SKM-1 (cell line): ENCODE data around the gene MYO6.

Source experiments
- DNase-seq: peaks from one replicate; lab custom pipeline; 2025; ENCODE audit not compliant: unreplicated experiment; lab: John Stamatoyannopoulos, UW

The MYO6 gene

DNA sequence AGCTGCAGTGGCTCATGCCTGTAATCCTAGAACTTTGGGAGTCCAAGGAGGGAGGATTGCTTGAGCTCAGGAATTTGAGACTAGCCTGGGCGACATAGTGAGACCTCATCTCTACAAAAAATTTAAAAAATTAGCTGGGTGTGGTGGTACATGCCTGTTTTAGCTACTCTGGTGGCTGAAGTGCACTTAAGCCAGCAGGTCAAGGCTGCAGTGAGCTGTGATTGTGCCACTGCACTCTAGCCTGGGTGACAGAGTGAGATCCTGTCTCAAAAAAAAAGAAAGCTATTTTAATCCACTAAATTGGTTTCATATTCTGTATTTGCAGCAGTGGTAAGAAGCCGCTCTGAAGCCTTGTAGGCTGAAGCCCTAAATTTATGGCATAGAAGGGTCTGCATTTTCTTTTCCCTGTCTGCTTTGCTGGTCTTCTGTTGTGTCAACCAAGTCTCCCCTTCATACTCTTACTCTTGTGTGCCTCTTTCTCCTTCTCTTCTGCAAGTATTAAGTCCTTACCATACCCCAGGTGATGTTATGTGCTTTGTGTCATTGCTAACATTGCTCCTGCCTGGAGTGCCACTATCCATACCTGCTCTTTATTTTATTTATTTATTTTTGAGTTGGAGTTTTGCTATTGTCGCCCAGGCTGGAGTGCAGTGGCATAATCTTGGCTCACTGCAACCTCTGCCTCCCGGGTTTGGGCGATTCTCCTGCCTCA is 70.9 kb downstream of the MYO6 start:
- no peak for DNase-seq

DNA sequence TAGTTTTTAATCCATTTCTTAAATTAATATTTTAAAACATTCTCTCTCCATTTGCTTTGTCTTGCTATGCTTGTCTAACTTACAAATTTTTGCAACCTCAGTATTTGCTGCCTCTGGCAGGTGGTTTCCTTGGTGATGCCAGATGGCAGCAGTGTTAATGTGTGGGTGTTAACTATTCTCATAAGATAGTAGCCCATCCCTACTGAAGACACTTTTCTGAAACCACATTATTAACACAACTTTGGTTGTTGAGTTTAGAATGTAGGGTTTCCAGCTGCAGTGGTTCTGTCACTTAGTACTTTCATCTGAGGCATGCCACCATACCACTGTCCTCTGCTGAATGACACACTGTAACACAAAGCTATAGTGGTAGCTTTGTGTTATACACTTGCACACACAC is 75.1 kb downstream of the MYO6 start:
- no peak for DNase-seq

DNA sequence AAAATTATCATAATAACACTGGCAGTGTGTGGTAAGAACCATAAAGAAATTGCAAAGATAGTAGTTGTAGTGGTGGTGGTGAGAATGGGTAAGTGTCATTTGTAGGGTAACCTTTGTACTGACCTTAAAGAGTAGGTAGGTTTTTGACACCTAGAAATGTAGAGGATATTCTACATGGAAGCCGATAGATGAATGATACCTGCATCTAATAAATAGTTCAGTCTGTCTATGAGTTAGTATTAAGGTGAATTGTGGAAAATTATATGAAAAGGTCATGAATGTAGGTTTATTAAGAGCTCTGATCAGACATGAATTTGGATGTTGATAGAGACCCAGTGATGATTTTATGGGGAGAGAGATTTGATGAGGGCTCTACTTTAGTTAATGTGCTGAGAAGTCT is 78.1 kb downstream of the MYO6 start:
- no peak for DNase-seq

DNA sequence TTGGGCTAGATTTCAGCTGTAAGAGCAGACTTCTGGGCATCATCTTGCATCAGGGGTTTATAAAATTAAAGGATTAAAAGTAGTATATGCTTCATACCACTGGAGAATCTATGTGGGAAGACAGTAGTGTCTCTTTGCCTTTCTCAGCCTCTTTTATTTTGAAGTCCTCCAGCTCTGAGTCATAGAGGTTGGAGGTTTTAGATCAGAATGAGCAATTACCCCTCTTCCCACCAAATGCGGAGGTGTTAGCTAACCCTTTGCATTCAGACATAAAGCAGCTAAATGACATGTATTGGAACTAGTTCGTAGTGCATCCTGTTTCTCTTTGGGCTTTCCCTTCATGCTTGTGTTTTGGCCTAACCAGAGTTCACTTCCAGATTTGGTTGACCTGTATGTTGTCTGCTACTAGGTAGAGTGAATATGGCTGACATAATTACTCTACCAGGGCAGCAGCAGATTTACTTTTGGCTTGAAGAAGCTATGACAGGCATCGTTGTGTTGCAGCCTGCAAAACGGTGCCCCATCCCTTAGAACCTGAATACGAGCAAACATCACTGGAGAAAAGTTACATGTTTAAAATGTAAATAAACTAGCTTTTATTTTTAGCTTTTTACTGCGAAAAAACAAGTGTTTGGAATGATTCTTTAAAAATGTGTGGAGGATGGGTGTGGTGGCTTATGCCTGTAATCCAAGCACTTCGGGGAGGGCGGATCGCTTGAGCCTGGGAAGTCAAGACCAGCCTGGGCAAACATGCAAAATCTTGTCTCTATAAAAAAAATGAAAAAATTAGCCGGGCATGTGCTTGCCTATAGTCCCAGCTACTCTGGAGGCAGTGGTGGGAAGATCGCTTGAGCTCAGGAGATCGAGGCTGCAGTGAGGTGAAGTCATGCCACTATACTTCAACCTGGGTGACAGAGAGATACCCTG is 82.2 kb downstream of the MYO6 start:
- no peak for DNase-seq

DNA sequence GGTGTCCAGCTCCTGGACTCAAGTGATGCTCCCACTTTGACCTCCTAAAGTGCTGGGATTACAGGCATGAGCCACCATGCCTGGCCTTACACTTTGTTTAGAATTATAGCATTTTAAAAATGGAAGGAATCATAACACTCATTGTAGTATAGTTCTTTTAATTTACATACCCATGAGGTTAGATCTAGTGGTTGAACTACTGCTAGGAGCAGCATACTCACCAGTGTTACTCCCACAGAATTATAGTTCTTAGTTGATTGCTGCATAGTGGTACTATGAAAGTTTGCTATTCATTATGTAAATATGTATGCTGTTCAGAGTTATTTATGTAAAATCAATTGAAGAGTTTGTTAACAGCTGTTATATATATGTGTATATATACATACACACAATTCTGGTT is 85.4 kb downstream of the MYO6 start:
- DNase-seq: no peak

DNA sequence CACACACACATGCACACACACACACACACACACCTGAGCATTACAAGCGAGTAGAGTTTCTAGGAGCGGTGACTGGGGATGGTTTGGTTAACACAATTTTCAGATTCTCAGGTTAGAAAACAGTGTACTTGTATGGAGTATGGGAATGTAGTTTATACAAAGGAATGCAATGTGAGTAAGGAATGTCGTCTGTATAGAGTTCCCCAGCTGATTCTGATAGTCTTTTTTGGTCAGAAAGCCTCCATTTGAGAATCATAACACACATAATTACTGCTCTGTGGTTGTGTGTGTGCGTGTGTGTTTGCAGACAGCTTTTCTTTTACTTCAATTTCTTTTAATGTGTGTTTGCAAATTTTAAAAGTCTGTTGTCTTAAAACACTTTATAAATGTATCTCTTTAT is 93.2 kb downstream of the MYO6 start:
- DNase-seq: no peak

DNA sequence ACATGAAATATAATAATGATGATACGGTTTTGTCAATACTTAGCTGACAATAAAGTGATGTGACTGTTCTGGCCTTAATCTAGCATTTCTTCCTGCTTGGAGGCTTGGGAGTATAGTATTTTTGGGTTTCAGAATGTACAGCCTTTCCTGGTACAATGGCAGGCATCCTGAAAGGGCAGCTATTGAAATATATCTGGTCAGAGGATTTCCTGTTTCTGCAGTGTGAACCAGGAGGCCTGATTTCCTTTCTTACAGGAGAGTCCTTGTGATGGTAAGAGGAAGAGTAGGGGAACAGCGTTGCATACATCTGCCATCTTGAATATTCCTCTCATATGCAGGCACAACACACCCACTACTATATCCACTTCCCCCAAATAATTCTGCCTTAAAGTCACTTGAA is 93.7 kb downstream of the MYO6 start:
- DNase-seq: no peak

DNA sequence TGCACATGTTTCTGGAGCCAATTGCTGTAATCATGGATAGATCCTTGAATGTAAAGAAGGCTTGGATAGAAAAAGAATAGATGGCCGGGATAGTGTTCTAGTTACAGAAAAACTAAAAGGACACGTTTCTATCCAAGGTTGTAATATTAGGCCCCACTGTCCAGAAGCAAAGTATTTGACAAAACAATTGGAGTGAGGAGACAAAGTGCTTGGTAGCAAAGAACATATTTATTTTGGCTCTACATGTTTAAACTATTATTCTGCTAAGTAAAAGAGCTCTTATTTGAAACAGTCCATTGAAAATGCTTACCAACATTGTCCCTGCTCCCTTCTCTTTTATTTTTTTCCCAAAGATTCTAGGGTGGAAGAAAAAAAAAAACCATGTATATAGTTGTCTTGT is 94.4 kb downstream of the MYO6 start:
- no peak for DNase-seq

DNA sequence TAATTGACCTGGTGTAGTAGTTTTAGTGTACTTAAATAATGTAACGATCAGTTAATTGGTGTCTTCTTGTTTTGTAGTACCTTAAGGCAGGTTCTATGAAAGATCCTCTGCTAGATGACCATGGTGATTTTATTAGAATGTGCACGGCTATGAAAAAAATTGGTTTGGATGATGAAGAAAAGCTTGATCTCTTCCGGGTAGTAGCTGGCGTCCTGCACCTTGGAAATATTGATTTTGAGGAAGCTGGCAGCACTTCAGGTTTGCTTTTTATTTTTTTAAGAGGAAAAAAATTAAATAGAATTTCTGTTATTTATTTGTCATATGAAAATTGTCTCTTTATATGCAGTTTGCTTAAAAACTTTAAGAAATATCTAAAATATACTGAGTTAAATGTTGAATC is 99.2 kb downstream of the MYO6 start:
- DNase-seq: no peak

DNA sequence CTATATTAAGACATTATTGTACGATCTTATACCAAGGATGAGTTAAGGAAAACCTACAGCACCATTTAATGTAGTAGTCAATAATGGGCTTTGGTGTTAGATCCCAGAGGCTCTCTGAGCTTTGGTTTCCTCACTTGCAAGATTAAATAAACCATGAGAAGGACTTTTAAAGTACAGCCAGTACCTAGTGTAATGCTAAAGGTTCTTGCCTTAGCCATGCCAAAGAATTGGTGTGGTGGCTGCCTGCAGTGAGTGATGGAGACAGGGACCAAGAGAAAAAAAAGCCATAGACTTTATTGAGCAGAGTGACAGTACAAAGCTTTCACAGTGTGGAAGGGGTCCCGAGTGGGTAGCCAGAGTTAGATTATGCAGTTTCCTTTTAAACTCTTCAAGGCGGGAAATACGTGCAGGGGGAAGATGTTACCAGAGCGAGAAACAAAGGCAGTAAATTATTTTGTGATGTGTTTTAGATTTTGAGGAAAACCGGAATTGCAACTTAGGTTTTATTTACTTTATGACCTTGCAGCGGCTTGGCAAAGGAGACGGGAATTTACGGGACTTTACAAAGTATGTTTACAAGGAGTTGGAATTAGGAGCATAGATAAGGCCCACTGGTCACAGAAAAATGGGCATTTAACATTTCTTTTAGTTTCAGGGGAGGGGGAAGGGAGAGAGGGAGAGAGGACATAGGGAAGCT is 100.4 kb downstream of the MYO6 start:
- DNase-seq: no peak

DNA sequence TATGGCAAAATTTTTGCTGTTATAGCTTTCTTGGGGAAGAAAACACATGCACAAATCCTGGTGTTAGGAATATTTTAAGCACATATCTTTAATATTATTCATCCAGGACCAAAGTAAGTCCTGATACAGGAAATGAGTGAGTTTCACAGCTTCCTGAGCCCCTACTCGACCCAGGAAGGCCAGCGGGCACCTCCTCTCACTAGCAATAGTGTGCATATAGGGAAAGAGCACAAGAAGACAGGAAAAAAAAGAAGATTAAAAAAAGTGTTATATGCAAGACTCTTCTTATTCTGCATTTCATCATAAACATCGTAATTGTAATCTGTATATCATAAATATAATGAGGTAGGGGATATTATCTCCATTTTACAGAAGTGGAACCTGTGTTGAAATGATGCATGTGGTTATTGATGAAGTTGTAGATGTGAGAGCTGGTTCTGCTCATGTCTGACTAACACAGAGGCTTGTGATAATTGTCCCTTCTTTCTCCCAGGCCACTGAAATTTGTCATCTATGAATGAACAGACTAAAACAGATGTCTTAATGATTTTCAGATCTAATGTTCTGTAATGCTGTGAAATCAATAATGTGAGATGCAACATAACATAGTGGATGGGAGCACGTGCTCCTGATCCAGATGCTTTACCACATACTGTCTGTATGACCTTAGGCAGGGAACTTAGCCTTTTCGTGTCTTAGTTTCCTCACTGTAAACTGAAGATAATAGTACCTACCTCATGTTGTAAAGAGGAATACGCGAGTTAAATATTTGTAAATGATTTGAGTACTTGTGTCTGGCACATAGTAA is 101.2 kb downstream of the MYO6 start:
- DNase-seq: no peak

DNA sequence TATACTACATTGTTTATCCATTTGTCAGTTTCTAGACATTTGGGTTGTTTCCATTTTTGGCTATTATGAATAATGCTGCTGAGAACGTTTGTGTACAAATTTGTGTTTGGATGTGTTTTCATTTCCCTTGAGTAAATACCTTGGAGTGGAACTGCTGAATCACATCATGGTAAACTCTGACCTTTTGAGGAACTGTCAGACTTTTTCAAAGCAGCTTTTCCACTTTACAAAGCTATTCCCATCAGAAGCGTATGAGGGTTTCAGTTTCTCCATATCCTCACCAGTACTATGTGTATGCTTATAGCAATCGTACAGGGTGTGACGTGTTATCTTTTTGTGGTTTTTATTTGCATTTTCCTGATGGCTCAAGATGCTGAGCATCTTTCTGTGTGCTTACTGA is 103.7 kb downstream of the MYO6 start:
- no peak for DNase-seq

DNA sequence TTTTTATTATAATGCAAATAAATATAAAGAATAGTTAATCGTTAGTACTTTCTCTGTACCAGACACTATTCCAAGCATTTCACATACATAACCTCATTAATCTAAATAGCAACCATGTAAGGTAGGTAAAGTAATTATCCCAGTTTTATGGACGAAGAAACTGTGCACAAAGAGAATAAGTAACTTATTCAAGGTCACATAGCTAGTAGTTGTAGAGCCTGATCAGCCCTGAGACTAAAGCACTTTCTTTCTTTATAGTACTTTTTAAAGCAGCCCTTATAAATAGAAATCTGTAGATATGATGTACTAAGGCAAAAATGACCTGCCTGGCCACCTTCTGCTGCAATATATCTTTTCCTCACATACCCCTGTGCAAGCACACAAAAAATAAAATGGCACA is 104.8 kb downstream of the MYO6 start:
- DNase-seq: no peak

DNA sequence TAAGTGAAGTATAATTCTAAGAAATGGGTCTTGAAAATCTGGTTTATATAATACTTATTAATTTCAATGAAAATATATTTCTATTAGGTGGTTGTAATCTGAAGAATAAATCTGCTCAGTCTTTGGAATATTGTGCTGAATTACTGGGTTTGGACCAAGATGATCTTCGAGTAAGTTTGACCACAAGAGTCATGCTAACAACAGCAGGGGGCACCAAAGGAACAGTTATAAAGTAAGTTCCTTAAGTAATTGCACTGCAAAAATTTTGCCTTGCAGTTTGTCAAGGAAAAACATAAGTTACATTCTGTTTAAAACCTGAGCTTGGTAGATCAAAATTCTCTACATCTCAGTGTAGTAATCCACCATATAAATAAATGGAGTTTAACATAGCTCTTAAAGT is 106.0 kb downstream of the MYO6 start:
- DNase-seq: peak; percentile 26

DNA sequence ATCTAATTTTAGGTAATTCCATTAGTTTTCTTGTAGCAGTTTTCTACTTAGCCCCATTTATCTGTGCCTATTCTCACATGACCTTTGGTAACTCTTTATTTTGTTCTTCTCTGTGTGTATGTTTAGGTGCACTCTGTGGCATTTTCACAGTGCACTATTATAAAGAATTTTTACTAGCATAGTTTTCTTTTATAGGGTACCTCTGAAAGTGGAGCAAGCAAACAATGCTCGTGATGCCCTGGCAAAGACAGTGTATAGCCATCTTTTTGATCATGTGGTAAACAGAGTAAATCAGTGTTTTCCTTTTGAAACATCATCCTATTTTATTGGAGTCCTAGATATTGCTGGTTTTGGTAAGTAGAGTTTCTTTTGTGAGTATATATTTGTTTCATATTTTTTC is 107.9 kb downstream of the MYO6 start:
- DNase-seq: no peak

DNA sequence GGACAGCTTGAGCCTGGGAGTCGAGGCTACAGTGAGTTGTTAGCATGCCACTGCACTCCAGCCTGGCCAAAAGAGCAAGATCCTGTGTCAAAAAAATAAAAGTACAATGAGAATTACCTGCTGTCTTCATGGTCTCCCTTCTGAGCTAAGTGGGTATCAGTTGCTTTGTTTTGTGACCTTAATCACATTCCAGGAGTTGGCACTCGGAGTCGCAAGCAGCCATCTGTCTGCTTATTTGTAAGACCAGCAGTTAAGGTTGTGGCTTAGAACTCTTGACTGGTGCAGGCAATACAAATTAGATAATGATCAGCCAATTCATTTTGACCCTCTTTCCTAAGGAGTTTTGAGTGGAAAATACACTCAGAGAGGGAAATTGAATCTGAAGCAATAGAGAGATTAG is 114.0 kb downstream of the MYO6 start:
- DNase-seq: no peak

DNA sequence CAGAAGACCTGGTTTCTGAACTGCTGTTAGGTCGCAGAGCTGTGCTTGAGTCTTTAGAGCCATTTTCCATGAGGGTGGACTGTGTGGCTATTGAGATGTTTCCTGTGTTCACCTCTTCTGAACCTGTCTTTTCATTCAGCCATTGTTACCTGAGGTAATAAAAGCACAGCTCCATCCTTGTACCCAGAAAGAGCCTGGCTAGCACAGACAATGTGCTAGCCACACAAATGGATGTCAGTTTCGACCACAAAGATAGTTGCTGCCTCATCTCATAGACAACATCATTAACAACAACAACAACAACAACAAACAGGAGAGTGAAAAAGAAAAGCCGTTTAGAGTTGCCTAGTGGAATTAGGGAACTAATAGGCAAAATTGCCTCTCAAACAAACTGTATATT is 114.7 kb downstream of the MYO6 start:
- no peak for DNase-seq

DNA sequence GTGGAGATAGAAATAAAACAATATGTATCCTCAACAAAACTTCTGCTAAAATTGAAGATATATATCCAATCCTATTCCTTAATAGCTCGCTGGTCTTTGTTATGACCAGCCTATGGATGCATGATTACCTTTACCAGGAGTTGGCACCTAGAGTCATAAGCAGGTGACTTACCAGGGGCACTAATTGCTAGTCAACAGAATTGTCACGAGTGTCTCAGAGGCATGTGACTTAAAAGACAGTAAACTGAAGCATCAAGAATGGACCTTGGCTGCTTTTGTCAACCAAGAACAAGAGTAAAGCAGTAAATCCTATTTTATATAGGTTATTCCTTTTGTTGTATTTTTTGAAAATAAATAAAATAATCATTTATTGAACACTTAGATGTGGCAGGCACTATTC is 115.4 kb downstream of the MYO6 start:
- DNase-seq: no peak

DNA sequence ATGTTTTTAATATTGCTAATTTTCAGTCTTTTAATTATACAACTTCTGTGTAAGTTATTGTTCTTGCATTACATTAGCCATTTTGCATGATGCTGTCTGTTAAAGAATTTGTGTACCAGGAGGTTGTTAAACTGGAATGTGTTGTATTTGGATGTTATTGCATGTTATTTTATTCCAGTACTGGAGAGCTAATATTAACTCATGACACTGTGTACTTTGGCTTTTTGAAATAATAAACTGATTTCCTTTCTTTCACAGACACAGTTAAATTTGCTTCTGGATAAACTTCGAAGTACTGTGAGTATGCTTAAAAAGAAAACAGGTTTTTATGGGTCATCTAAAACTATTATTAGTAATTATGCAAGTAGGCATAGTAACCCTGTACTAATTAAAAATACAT is 121.3 kb downstream of the MYO6 start:
- no peak for DNase-seq

DNA sequence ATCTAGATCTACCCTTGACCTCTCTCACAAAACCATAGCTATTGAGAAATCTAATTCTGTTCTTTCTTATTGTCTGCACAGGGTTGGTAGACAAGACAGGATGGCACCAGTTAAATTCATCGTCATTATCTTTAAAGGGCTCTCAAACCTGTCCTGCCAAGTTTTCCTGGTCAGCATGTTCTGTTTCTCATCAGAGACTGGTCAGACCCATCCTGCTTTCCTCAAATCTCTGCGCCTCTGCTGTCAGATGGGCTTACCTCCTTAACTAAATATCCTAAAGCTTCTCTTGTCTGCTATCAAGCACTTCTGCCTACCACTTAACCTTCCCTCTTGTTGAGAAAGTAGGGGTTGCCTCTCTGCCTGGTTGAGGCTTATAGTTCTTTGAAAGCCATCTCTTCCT is 125.2 kb downstream of the MYO6 start:
- DNase-seq: no peak

DNA sequence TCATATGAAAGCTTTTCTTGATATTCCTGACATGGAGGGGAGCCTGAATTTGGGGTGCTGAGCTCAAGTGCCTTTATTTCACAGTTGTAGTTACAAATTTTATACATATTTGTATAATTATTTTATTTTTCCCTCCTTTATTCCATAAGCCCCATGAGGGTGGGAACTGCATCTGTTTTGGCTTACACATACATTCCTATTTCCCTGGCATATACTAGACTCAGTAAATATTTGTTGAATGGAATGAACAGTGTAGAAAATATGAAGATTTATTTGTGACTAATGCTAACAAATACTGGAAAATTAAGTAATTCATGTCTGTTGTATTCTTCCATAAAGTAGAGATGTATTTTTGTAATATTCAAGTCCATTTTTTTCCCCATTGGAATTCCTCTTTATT is 127.1 kb downstream of the MYO6 start:
- no peak for DNase-seq
